Uterus (tissue), 4 donors: ENCODE results near the gene TANC2. TPM values are rescaled to one million over a fixed set of nuclear protein-coding genes. Genes with fewer than 3 reads are reported as not detected.

ENCODE experiments used
- DNase-seq, 2 donors: peaks; one replicate each; pipeline ENCODE4 v3.0.0-alpha.2; 2019 to 2020
- H3K27ac ChIP-seq, 2 donors: fragments of 200-600 bp; sonication (generic); 1 replicate in 1 of 2; 2 replicates in 1 of 2; pipeline ENCODE4 v1.5.1; 2016 to 2018
- H3K27me3 ChIP-seq, 2 donors: fragments of 200-600 bp; sonication (generic); one replicate each; pipeline ENCODE4 v1.5.1; 2018 to 2019; ENCODE audit warnings: control low read depth in 1 of 2
- H3K36me3 ChIP-seq, 2 donors: fragments of 200-600 bp; sonication (generic); one replicate each; pipeline ENCODE4 v1.5.1; 2019; ENCODE audit warnings: control low read depth in 1 of 2
- H3K4me1 ChIP-seq, 2 donors: fragments of 200-600 bp; sonication (generic); one replicate each; pipeline ENCODE4 v1.5.1; 2018 to 2019; ENCODE audit warnings: control low read depth in 1 of 2
- H3K4me3 ChIP-seq, 2 donors: fragments of 200-600 bp; sonication (generic); 1 replicate in 1 of 2; 2 replicates in 1 of 2; pipeline ENCODE4 v1.5.1; 2018 to 2019; ENCODE audit warnings: mild to moderate bottlenecking in 1 of 2
- H3K9me3 ChIP-seq, 2 donors: fragments of 200-600 bp; sonication (generic); one replicate each; pipeline ENCODE4 v1.5.1; 2019; ENCODE audit warnings: control low read depth in 1 of 2
- CTCF ChIP-seq, 4 experiments: fragments of 200-600 bp in 2 of 4; fragments of 450-650 bp in 2 of 4; sonication (generic) in 2 of 4; IDR thresholded peaks; one replicate each; pipeline ENCODE4 v1.5.1; 2016 to 2019; ENCODE audit warnings: antibody characterized with exemption in 4 of 4, mild to moderate bottlenecking in 2 of 4, moderate library complexity in 1 of 4
- POLR2A ChIP-seq, 2 donors: fragments of 450-650 bp; IDR thresholded peaks; one replicate each; pipeline ENCODE4 v1.6.1; 2016; ENCODE audit warnings: antibody characterized with exemption in 2 of 2, mild to moderate bottlenecking in 1 of 2, moderate library complexity in 1 of 2
- intact Hi-C: fragments of 100-400 bp; cut with DNase I; formaldehyde crosslinking; loops from one replicate; pipeline ENCODE4 v1.15.1; 2023; ENCODE audit warnings: low total_unique reads
- total RNA-seq, 4 donors: library from RNA; depleted of rRNA in 3 of 4; stranded (reverse); fragments of >200 nt in 3 of 4; gene quantifications; one replicate each; pipeline versions ENCODE4 v1.1.0 to v1.2.4, GENCODE V29; 2014 to 2023
- donor health status: DM: yes; HTN: yes; CAD: no.

Gene TANC2
- total RNA-seq, 4 donors from 2014 or later = 7.9 to 48.8 (median 25.1) TPM

- no peak for TF ChIP-seq CTCF (IDR thresholded peaks at IDR 0.05)
- Histone ChIP-seq H3K9me3 (no peaks in the 10 kb centered on the region), H3K27ac (no peak overlapping the region), H3K4me1 (no peaks in the 10 kb centered on the region), H3K27me3 (no peaks in the 10 kb centered on the region), H3K4me3 (no peak overlapping the region), H3K36me3 (no peaks in the 10 kb centered on the region)
- no peak for DNase-seq
- intact Hi-C loops = no loop called here
These were observed 14.8 kb downstream of the TANC2 start for GRCh38 chr17:62980842-62981241.

DNA sequence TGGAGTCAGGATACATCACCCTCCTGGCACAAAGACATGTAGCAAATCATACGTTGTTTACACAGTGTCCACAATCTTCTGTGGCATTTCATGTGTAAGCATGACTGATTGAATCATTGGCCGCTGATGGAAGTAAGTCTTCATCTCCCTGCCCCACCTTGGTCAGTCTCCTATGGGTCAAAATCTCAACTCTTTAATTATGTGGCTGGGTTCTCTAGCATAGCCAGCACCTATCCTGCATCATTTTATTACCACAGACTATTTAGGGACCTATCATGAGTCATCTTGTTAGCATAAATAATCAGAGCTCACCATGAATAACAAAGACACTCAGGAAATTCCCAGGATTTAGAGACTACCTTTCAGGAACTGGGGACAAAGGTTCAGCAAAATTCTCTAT is 15.9 kb downstream of the TANC2 start:
- intact Hi-C loops = no loop called here
- H3K9me3 ChIP-seq = no peaks in the 10 kb centered on the region
- H3K4me1 ChIP-seq = no peaks in the 10 kb centered on the region
- H3K27ac ChIP-seq = no peak overlapping the region
- TF ChIP-seq POLR2A (IDR thresholded peaks at IDR 0.05) (no peak), CTCF (IDR thresholded peaks at IDR 0.05) (no peak)
- H3K36me3 ChIP-seq = no peaks in the 10 kb centered on the region
- H3K27me3 ChIP-seq = no peaks in the 10 kb centered on the region
- no peak for DNase-seq
- H3K4me3 ChIP-seq = no peak overlapping the region

DNA sequence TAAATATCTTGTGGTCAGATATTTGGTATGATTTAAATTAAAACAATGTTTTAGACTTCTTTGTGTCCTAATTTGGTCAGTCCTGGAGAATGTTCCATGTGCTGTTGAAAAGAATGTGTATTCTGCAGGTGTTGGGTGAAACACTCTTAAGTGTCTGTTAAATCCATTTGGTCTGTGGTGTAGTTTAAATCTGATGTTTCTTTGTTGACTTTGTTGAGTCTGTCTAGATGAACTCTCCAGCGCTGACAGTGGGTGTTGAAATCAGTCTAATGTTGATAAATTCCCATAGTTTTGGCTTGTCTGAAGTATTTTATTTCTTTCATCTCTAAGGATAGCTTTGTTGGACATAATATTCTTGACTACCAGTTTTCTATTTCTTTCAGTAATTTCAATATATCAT is 18.8 kb downstream of the TANC2 start:
- no peaks in the 10 kb centered on the region for H3K4me1 ChIP-seq
- H3K27ac ChIP-seq = no peak overlapping the region
- intact Hi-C loops = no loop called here
- H3K4me3 ChIP-seq = no peak overlapping the region
- no peaks in the 10 kb centered on the region for H3K36me3 ChIP-seq
- H3K9me3 ChIP-seq = no peaks in the 10 kb centered on the region
- DNase-seq = no peak
- no peaks in the 10 kb centered on the region for H3K27me3 ChIP-seq
- TF ChIP-seq POLR2A (IDR thresholded peaks at IDR 0.05) (no peak), CTCF (IDR thresholded peaks at IDR 0.05) (no peak)

DNA sequence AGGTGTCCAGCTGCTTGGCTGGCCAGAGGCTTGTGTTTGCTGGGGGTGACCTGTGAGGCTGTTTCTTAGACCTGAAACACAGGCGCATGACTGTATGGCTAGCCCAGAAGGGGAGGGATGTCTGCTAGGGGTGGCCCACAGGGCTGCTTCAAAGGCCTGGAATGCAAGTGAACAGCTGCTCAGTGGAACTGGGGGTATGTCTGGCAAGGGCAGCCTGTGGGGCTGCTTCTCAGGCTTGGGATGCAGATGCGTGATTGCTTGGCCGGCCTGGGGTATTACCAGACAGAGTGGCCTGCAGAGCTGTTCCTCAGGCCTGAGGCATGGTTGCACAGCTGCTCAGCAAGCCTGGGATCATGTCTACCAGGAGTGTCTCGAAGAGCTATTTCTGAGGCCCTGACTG is 20.5 kb downstream of the TANC2 start:
- intact Hi-C loops = no loop called here
- no peaks in the 10 kb centered on the region for H3K36me3 ChIP-seq
- H3K4me1 ChIP-seq = no peaks in the 10 kb centered on the region
- no peaks in the 10 kb centered on the region for H3K27me3 ChIP-seq
- no peak for DNase-seq
- H3K9me3 ChIP-seq = no peaks in the 10 kb centered on the region
- TF ChIP-seq POLR2A (IDR thresholded peaks at IDR 0.05) (no peak), CTCF (IDR thresholded peaks at IDR 0.05) (no peak)
- no peak overlapping the region for H3K27ac ChIP-seq
- H3K4me3 ChIP-seq = no peak overlapping the region

DNA sequence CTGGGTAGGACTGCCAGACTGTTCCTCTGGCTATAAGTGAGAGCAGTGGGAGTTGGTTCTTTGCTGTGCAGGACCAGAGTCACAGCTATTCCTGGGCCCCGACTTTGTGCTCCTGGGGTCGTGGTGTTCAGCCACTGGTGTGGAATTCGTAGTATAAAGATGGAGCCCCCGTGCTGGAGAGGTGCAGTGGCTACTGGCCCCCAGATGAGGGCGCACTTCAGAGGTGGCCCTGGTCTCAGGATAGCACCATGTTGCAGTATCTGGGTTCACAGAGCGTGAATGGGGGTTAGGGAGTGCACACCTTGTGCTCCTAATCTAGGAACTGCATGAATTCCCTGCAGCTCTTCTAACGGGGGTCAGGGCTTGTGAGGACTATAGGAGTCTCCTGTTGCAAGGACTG is 21.1 kb downstream of the TANC2 start:
- TF ChIP-seq CTCF (IDR thresholded peaks at IDR 0.05) (no peak), POLR2A (IDR thresholded peaks at IDR 0.05) (no peak)
- H3K9me3 ChIP-seq = no peaks in the 10 kb centered on the region
- H3K27me3 ChIP-seq = no peaks in the 10 kb centered on the region
- no peak overlapping the region for H3K27ac ChIP-seq
- no peak for DNase-seq
- H3K36me3 ChIP-seq = no peaks in the 10 kb centered on the region
- intact Hi-C loops = no loop called here
- H3K4me1 ChIP-seq = no peaks in the 10 kb centered on the region
- no peak overlapping the region for H3K4me3 ChIP-seq
